K562 (cell line): Measurements from ENCODE around the gene ATF7IP. TPM values are rescaled to one million over a fixed set of nuclear protein-coding genes. Genes with fewer than 3 reads are reported as not detected.
A peak's percentile ranks its signal among the peaks of the same experiment; 100 is the strongest.

Experiments used
- C11orf30 ChIP-seq: fragments of 450-650 bp; IDR thresholded peaks from 2 replicates; pipeline ENCODE4 v1.6.1; 2016; ENCODE audit warnings: low read depth, mild to moderate bottlenecking
- CBFA2T3 ChIP-seq: fragments of 450-650 bp; IDR thresholded peaks from 2 replicates; pipeline ENCODE4 v1.6.1; 2017
- CBFB ChIP-seq: sonication (generic); formaldehyde crosslinking; IDR thresholded peaks from 2 replicates; pipeline ENCODE4 v1.4.0; 2020; ENCODE audit warnings: mild to moderate bottlenecking, missing genetic modification reagents
- CBX3 ChIP-seq, 2 experiments: IDR thresholded peaks; 1 replicate in 1 of 2; 2 replicates in 1 of 2; pipeline ENCODE4 v1.6.1; 2012; ENCODE audit warnings: inconsistent platforms in 2 of 2, low read length in 2 of 2, borderline replicate concordance in 1 of 2, control low read depth in 1 of 2
- ELK3 ChIP-seq: fragments of 450-650 bp; formaldehyde crosslinking; IDR thresholded peaks from 2 replicates; pipeline ENCODE4 v1.4.0; 2020; ENCODE audit warnings: mild to moderate bottlenecking
- HNRNPK ChIP-seq: fragments of 200-400 bp; formaldehyde crosslinking; IDR thresholded peaks from one replicate; pipeline ENCODE4 v1.6.1; 2018; ENCODE audit warnings: mild to moderate bottlenecking, low read depth, low read length; ENCODE audit not compliant: poor library complexity, severe bottlenecking
- JUND ChIP-seq, 2 experiments: IDR thresholded peaks; 2 replicates in 1 of 2; 3 replicates in 1 of 2; pipeline ENCODE4 v1.6.1; 2011; ENCODE audit warnings: borderline replicate concordance in 2 of 2, low read depth in 2 of 2, low read length in 2 of 2, improper control_type of control experiment in 1 of 2, missing biosample characterization in 1 of 2, missing genetic modification characterization in 1 of 2, missing genetic modification reagents in 1 of 2
- LARP7 ChIP-seq: fragments of 450-650 bp; IDR thresholded peaks from 2 replicates; pipeline ENCODE4 v1.6.1; 2016
- LEF1 ChIP-seq: fragments of 450-650 bp; IDR thresholded peaks from 2 replicates; pipeline ENCODE4 v1.6.1; 2016; ENCODE audit warnings: mild to moderate bottlenecking
- MAZ ChIP-seq, 2 experiments: fragments of 450-650 bp in 1 of 2; sonication (generic) in 1 of 2; formaldehyde crosslinking; IDR thresholded peaks in 1 of 2; conservative IDR thresholded peaks in 1 of 2; 2 replicates each; pipeline versions ENCODE4 v1.4.0 to v1.5.0; 2020; ENCODE audit warnings: mild to moderate bottlenecking in 1 of 2, missing genetic modification reagents in 1 of 2
- NFYB ChIP-seq: IDR thresholded peaks from 2 replicates; pipeline ENCODE4 v1.6.1; 2011; ENCODE audit warnings: mild to moderate bottlenecking, moderate library complexity; ENCODE audit not compliant: insufficient read length; ENCODE audit errors: extremely low read depth
- RBM39 ChIP-seq: fragments of 200-400 bp; formaldehyde crosslinking; optimal IDR thresholded peaks from 2 replicates; pipeline ENCODE3; 2018; ENCODE audit warnings: low read depth, low read length
- SRSF1 ChIP-seq: fragments of 200-400 bp; formaldehyde crosslinking; IDR thresholded peaks from 2 replicates; pipeline ENCODE4 v1.6.1; 2017; ENCODE audit warnings: mild to moderate bottlenecking, low read depth, low read length, moderate library complexity
- SRSF9 ChIP-seq: fragments of 200-400 bp; formaldehyde crosslinking; IDR thresholded peaks from 2 replicates; pipeline ENCODE4 v1.6.1; 2017; ENCODE audit warnings: low read depth, low read length, borderline replicate concordance
- ZFP1 ChIP-seq: fragments of 450-650 bp; formaldehyde crosslinking; IDR thresholded peaks from 2 replicates; pipeline ENCODE4 v1.4.0; 2020; ENCODE audit warnings: mild to moderate bottlenecking, mixed read lengths
- ZFX ChIP-seq: sonication (generic); formaldehyde crosslinking; IDR thresholded peaks from 2 replicates; pipeline ENCODE4 v1.8.0; 2022; ENCODE audit warnings: mild to moderate bottlenecking, missing genetic modification reagents, moderate library complexity
- ZNF316 ChIP-seq: fragments of 450-650 bp; IDR thresholded peaks from 2 replicates; pipeline ENCODE4 v1.6.1; 2016
- ZNF561 ChIP-seq: fragments of 450-650 bp; formaldehyde crosslinking; conservative IDR thresholded peaks from 2 replicates; pipeline ENCODE4 v1.4.0; 2020; ENCODE audit warnings: mild to moderate bottlenecking, moderate library complexity
- ZNF707 ChIP-seq: fragments of 250-450 bp; sonication (Bioruptor Pico); conservative IDR thresholded peaks from 2 replicates; pipeline ENCODE4 v1.8.0; 2022; ENCODE audit warnings: inconsistent platforms, mild to moderate bottlenecking, moderate library complexity
- polyA plus RNA-seq, 8 experiments: library from polyadenylated mRNA; depleted of rRNA in 4 of 8; stranded (reverse) in 5 of 8; unstranded in 3 of 8; fragments of >200 nt; fragmentation: Nextera tagmentation in 2 of 8; fragmentation: Illumina TruSeq in 1 of 8; extraction: Ambion mirVana in 2 of 8; extraction: Trizol in 1 of 8; gene quantifications; 2 replicates each; pipeline versions ENCODE4 v1.2.1 to v1.2.3, GENCODE V29; 2011 to 2014; ENCODE audit warnings: inconsistent platforms in 1 of 8, missing spikeins in 1 of 8
- total RNA-seq, 7 experiments: library from RNA; depleted of rRNA in 6 of 7; stranded (reverse); fragments of >200 nt in 6 of 7; fragmentation: Illumina TruSeq in 2 of 7; extraction: Trizol in 2 of 7; gene quantifications; 2 replicates each; pipeline versions ENCODE4 v1.2.1 to v1.2.3, GENCODE V29; 2011 to 2021; ENCODE audit warnings: low replicate concordance in 1 of 7
- TF ChIP-seq, protein P1 (sequence below), 2 experiments: fragments of 450-650 bp in 1 of 2; sonication (generic) in 1 of 2; formaldehyde crosslinking in 1 of 2; IDR thresholded peaks in 1 of 2; conservative IDR thresholded peaks in 1 of 2; 2 replicates each; pipeline versions ENCODE4 v1.6.1 to v1.8.1; 2016 to 2023; ENCODE audit warnings: mild to moderate bottlenecking in 2 of 2, moderate library complexity in 2 of 2, inconsistent platforms in 1 of 2, missing genetic modification reagents in 1 of 2
- TF ChIP-seq, protein P2 (sequence below): sonication (generic); formaldehyde crosslinking; IDR thresholded peaks from 2 replicates; pipeline ENCODE4 v1.8.0; 2023; ENCODE audit warnings: mild to moderate bottlenecking, missing genetic modification reagents
- TF ChIP-seq, protein P3 (sequence below): fragments of 250-450 bp; sonication (Bioruptor Pico); IDR thresholded peaks from 2 replicates; pipeline ENCODE4 v1.6.1; 2021; ENCODE audit warnings: mild to moderate bottlenecking
- TF ChIP-seq, protein P4 (sequence below): sonication (generic); formaldehyde crosslinking; IDR thresholded peaks from 2 replicates; pipeline ENCODE4 v1.8.0; 2022; ENCODE audit warnings: mild to moderate bottlenecking, low read depth, missing genetic modification reagents

The ATF7IP gene
- total and polyA plus RNA-seq, 9 of the 15 experiments (the other 6 are each of a cell fraction or from before 2014, with no cell fraction given) = 2.8 to 27.1 (median 11.0) TPM

- TF ChIP-seq JUND (IDR thresholded peaks at IDR 0.05; ENCODE audit: borderline replicate concordance, low read depth, low read length) (peak; percentile 71; the same call in 1 of the 2 replicates), JUND (tag; IDR thresholded peaks at IDR 0.05; ENCODE audit: borderline replicate concordance, low read depth, low read length) (peak; percentile 31; the same call in 1 of the 3 replicates), ZNF707 (CRISPR knock-in tag) (no peak), ZFX (CRISPR knock-in tag) (no peak), LARP7 (no peak), ZNF561 (CRISPR knock-in tag) (no peak), CBX3 (IDR thresholded peaks at IDR 0.05; ENCODE audit: borderline replicate concordance in 1 of 2, low read length in 2 of 2) (no peak; a peak in 1 of 3 replicates), CBFB (CRISPR knock-in tag) (no peak), LEF1 (no peak), ELK3 (no peak), NFYB (no peak), MAZ (CRISPR knock-in tag; conservative IDR thresholded peaks at IDR 0.05 in 1 of 2, IDR thresholded peaks at IDR 0.05 in 1 of 2) (no peak), SRSF1 (no peak), ZFP1 (CRISPR knock-in tag) (no peak), RBM39 (no peak), CBFA2T3 (no peak), SRSF9 (no peak), C11orf30 (peak; percentile 17; the same call in 1 of the 2 replicates), ZNF316 (peak; percentile 45; the same call in 1 of the 2 replicates), HNRNPK (no peak)
- TF ChIP-seq, protein P1, sequence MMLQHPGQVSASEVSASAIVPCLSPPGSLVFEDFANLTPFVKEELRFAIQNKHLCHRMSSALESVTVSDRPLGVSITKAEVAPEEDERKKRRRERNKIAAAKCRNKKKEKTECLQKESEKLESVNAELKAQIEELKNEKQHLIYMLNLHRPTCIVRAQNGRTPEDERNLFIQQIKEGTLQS (IDR thresholded peaks at IDR 0.05) = peak; percentile 34
- TF ChIP-seq, protein P1 (CRISPR knock-in tag; conservative IDR thresholded peaks at IDR 0.05) = no peak
- TF ChIP-seq, protein P2, sequence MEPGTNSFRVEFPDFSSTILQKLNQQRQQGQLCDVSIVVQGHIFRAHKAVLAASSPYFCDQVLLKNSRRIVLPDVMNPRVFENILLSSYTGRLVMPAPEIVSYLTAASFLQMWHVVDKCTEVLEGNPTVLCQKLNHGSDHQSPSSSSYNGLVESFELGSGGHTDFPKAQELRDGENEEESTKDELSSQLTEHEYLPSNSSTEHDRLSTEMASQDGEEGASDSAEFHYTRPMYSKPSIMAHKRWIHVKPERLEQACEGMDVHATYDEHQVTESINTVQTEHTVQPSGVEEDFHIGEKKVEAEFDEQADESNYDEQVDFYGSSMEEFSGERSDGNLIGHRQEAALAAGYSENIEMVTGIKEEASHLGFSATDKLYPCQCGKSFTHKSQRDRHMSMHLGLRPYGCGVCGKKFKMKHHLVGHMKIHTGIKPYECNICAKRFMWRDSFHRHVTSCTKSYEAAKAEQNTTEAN = no peak
- TF ChIP-seq, protein P3, sequence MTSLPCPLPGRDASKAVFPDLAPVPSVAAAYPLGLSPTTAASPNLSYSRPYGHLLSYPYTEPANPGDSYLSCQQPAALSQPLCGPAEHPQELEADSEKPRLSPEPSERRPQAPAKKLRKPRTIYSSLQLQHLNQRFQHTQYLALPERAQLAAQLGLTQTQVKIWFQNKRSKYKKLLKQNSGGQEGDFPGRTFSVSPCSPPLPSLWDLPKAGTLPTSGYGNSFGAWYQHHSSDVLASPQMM = no peak
- TF ChIP-seq, protein P4, sequence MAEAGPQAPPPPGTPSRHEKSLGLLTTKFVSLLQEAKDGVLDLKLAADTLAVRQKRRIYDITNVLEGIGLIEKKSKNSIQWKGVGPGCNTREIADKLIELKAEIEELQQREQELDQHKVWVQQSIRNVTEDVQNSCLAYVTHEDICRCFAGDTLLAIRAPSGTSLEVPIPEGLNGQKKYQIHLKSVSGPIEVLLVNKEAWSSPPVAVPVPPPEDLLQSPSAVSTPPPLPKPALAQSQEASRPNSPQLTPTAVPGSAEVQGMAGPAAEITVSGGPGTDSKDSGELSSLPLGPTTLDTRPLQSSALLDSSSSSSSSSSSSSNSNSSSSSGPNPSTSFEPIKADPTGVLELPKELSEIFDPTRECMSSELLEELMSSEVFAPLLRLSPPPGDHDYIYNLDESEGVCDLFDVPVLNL (CRISPR knock-in tag) = no peak
Measured at GRCh38 chr12:14410841-14411569, 45.5 kb downstream of the ATF7IP start (continued).
